Measurements from ENCODE around the gene PGAP2.
"Not testable (repeated sequence)": the region's sequence is repeated elsewhere in the genome, so short reads cannot be mapped to it uniquely, and the experiment has no call there.

Gene PGAP2

DNA sequence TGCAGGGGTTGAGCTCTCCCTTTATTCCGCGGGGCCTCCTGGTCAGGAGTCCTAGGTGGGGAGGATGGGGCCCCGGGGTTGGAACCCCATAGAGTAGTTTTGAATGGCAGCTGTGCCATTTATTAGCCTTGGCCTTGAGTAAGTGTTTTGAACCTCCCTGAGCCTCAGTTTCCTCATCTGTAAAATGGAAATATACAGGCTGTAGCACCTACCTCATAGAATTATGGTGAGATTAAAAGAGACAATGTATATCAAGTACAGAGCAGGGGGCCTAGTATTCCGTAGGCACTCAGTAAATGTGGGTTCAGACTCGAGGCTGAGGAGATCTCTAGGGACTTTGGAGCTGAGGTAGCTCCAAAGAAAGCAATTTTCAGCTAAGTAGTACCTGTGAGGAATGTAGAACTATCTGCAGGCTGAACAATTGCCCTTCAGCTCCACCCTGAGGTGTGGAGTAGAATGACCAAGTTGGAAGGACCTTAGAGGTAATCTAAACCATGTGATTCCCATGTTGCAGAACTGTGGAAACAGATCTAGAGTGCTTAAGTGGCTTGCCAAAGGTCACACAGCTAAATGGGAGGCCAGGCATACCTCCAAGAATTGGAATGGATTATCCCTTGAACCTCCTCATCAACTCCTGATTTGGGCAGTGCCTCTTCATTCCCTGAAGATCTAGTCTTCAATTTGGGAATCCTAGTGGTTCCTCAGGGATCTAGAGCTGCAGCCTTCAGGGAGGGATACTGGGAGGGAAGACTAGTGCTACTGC, 682 bp downstream of the PGAP2 start:
- peak; percentile 58 for DNase-seq

DNA sequence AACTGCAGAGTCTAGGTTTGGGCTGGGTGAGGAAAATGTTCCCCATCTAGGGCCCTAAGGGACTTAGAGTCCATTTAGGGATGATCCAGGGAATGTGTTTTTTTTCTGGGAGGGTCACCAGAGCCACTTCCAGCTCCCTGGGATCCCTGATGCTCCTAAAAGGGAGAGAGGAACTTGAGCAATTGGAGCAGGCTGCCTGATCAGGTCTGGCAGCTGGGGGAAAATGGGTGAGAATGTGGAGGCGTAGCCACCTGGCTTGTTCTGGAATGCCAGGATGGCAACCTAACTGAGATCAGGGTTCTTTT, 1.2 kb downstream of the PGAP2 start:
- DNase-seq = no peak

DNA sequence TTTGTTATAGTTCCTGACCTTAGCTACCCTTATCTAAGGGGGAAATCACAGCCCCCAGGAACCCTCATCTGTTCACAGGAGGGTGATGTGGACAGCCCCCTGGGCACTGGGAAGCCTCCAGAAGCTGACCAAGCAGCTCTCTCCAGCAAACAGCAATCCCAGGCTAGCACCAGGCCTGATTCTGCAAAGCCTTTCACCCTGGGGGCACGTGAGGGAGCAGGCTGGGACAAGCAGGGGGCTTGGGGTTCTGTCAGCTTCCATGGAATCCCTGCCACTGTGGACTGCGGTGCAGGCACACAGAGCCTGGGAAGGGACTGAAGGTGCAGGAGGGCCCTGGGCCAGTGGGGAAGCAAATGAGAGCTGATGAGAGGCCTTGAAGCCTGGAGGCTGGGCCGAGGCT, 2.1 kb downstream of the PGAP2 start:
- DNase-seq = no peak

DNA sequence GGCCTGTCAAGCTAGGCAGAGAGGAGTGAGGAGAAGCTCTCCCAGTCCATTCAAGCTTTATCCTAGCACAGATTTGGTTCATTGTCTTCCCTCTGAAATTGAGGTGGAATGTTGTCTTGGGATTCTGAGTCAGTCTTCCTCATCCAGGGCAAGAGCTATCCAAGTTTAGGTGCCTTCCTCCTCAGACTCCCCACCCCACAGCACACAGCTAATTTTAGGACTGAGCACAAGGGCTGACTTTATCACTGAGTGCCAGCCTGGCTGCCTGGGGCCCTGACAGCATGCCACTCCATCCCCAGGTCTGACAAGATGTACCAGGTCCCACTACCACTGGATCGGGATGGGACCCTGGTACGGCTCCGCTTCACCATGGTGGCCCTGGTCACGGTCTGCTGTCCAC, 2.6 kb downstream of the PGAP2 start:
- no peak for DNase-seq

DNA sequence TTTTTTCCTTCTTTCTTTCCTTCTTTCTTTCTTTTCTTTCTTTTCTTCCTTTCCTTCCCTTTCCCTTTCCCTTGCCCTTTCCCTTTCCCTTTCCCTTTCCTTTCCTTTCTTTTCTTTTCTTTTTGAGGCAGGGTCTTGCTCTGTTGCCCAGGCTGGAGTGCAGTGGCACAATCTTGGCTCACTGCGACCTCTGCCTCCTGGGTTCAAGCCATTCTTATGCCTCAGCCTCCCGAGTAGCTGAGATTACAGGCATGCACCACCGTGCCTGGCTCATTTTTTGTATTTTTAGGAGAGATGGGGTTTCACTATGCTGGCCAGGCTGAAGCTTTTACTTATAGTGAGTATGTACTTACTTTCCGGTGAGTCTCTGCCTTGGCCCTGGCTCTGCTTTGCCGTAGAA, 6.5 kb downstream of the PGAP2 start:
- DNase-seq = not testable (repeated sequence)

DNA sequence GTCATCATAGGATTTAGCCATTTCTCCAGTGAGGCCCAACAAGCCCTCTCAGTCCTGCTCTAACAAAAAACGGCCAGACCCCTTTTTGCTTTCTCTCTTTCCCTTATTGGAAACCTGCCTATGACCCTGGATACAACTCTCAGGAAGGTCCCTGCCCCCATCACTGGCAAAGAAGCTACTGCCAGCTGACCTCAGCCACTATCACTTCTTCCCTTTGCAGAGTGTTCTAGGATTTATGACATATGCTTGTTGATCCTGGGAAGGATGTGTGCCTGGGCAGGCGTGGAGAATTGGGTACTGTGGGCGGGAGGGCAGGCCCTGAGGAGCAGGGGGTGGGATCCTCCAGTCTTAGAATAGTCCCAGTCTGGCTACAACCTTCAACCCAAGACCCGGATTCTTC, 7.5 kb downstream of the PGAP2 start:
- DNase-seq = no peak

DNA sequence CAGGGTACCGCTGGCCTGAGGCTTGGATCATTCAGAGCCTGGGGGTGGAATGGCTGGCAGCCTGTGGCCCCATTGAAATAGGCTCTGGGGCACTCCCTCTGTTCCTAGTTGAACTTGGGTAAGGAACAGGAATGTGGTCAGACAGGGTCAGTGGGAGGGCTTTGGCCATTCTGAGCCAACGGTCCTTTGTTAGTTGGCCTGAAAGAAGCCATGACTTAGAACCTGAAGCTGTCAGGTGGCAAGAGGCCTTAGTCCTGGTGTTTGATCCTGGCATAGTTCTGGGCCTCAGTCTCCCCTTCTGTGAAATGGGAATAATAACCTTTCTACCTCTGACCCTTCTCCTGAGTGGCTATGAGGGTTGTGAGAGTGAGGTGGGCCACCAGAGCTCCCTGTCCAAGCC, 8.3 kb downstream of the PGAP2 start:
- DNase-seq = no peak

DNA sequence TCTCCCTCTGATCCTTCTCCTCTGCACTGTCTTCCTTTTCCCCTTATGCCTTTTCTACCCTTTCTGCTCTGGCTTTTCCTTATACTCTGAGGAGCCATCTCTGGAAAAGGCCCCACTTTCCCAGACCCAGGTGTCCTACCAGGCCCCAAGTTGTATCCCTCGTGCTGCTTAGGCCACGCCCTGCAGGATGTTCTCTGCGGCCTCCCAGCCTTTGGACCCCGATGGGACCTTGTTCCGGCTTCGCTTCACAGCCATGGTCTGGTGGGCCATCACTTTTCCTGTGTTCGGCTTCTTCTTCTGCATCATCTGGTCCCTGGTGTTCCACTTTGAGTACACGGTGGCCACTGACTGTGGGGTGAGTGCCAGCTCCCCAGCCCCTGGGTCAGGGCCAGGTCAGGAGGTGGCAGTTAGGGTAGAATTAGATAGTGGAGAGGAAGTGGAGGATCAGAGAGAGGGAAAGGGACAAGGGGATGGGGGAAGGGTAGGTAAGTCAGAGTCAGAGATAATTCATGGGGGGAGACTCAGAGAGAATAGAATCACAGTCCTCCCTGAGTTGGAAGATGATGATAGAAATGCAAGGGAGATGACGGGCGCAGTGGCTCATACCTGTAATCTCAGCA, 8.9 kb downstream of the PGAP2 start:
- no peak for DNase-seq

DNA sequence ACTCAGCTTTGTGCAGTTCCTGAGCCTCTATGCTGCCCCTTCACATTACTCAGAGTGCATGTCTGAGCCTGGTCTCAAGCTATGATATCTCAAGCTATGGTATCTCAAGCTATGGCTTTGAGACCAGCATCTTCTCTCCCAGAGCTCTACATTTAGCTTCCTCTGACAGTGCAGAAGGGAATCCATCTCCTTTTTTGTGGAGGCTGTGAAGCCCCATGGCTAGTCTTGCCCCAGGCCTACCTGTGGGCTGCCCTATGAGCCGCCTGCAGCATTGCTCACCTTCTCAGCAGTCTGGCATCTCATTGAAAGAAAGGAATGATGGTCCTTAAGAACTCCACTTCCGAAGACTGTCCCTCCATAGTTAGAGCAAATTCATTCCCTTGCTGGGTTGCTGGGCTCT, 12.6 kb downstream of the PGAP2 start:
- no peak for DNase-seq

DNA sequence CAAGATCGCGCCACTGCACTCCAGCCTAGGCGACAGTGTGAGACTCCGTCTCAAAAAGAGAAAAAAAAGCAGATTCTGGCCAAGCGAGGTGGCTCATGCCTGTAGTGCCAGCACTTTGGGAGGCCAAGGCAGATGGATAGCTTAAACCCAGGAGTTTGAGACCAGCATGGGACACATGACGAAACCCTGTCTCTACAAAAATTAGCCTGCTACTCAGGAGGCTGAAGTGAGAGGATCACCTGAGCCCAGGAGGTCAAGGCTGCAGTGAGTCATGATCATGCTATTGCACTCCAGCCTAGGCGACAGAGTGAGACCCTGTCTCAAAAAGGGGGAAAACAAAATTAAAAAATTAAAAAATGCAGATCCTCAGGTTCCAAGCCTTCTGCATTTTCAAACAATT, 14.0 kb downstream of the PGAP2 start:
- DNase-seq = no peak

DNA sequence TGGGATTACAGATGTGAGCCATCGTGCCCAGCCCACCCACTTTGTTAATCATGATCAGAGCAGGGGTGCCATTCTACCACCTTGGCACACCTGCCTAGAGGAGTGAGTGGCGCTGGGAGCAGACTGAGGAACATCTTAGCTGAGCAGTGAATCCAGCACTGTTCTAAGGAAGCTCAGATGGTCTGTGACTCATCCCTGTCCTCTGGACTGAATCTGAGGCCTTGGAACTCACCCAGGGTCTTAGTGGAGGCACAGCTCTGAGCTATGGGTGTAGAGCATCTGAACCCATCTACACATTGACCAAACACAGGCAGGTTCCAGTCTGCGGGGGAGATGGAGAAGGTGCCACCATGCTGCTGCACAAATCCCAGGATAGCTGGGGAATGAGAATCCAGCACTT, 14.9 kb downstream of the PGAP2 start:
- no peak for DNase-seq

DNA sequence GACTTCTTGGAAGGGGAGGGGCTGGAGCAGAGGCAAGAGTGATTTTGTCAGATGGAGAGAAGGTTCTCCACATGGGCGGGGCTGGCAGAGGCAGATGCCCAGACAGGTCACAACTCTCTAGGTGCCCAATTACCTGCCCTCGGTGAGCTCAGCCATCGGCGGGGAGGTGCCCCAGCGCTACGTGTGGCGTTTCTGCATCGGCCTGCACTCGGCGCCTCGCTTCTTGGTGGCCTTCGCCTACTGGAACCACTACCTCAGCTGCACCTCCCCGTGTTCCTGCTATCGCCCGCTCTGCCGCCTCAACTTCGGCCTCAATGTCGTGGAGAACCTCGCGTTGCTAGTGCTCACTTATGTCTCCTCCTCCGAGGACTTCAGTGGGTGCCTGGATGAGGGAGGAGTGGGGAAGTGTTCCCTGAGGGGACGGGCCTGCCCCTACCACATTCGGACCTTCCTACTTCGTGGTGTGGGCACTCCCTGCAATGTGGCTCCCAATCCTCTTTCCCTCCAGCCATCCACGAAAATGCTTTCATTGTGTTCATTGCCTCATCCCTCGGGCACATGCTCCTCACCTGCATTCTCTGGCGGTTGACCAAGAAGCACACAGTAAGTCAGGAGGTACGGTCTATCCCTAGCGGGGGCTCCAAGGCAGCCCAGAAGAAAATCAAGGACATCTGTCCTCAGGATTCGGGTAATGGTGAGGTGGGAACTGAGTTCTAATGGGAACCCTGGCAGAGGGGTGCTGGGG, 15.6 kb downstream of the PGAP2 start:
- DNase-seq = no peak

DNA sequence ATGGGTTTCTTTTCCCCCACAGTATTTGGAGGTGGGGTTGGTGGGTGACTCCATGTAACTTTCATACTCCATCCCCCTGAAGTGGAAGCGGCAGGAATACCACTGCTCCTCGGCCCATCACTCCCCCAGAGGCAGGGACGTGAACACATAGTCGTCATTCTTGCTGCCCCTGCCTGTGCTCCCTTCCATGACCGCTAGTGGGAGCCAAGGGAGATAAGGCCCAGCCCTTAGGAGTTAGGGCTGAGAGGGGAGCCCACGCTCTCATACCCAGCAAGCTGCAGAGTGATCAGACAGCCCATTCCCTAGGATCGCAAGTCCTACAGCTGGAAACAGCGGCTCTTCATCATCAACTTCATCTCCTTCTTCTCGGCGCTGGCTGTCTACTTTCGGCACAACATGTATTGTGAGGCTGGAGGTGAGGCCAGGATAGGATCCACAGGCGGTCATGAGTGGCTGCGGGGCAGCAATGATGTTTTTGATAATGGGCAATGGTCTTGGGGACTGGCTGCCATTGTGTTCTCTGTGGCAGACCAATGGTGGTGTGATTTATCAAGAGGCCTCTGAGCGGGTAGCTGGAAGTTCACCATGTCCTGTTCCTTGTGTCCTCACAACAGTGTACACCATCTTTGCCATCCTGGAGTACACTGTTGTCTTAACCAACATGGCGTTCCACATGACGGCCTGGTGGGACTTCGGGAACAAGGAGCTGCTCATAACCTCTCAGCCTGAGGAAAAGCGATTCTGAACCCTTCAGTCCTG, 16.5 kb downstream of the PGAP2 start:
- no peak for DNase-seq

DNA sequence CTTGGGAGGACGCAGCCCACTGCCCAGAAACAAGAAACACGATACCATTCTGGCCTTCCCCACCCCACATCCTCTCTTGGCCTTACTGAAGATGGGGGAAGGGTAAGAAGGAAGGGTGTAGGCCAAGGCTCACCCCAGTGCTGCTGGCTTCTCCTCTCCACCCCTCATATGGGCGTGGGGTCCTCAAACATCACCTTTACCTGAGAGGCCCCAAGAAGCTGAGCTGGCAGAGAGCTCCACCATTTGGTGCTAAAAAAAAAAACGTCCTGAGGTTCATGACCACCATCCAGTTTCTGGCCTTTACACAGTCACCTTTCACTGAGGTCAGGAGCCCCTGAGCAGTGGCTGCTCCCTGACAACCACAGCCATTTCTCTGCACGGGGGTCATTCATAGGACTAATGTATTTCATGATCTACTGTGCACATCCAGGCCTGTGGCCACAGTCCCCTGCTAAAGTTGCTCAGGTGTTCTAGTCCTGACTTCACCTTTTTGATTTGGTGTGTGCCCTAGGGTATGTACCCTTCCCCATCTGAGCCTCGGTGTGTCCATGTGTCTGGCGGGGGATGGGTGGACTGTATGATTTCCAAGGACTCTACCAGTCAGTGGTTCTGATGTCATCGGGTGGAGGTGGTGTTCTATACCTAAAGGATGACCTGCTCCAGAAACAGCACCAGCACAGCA, 17.3 kb downstream of the PGAP2 start:
- DNase-seq = no peak

DNA sequence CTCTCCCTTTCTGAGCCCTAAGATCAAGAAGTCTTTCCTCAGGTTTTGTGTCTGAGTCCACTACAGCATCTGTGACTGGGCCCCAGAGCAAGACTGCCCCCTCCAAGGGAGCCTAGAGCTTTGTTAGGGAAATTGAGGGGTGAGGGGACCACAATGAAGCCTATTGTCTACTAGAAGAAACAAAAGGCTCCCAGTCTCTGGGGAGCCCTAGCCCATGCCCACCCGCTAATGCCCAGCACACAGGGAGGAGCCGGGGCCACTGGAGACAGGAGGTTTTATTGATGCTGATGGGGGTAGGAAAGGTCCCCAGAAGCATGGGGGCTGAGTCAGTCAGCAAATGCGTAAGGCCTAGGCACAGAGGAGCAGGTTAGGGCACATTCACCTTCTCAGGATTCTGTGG, 18.4 kb downstream of the PGAP2 start:
- no peak for DNase-seq

DNA sequence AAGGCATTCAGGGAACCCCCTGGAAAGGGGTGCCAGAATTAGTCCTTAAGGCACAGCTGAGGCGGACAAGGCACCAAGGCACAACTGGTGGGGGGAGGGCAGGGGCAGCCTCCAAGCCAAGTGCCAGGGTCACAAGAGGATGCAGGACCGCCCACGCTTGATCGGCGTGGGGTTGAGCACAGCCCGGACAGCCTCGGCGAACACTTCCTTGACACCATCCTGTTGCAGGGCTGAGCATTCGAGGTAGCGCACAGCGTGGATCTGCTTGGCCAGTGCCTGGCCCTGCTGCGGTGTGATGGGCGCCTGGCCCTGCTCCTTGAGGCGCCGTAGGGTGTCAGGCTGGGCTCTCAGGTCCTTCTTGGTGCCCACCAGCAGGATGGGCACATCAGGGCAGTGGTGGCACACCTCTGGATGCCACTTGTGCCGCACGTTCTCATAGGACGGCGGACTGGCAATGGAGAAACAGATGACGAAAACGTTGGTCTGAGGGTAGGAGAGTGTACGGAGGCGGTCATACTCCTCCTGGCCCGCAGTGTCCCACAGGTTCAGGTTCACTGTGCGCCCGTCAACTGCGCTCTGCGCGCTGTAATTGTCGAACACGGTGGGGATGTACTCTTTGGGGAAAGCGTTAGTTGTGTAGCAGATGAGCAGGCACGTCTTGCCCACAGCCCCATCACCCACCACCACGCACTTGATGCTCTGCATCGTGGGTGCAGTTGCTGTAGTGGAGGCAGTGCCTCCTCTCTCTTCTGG, 19.2 kb downstream of the PGAP2 start:
- no peak for DNase-seq

DNA sequence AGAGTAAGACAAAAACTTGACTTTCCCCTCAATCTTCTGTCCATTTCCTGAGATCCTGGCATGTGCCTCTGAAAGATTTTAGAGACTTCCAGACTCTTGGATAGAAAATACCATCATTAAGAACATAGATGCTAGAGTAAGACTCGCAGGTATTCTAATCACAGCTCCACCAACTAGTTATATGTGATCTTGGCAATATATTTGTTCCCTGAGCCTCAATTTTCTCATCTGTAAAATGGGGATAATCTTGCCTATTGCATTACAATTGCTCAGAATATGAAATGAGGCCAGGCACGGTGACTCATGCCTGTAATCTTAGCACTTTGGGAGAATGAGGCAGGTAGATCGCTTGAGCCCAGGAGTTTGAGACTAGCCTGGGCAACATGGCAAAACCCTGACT, 21.7 kb downstream of the PGAP2 start:
- DNase-seq = no peak

DNA sequence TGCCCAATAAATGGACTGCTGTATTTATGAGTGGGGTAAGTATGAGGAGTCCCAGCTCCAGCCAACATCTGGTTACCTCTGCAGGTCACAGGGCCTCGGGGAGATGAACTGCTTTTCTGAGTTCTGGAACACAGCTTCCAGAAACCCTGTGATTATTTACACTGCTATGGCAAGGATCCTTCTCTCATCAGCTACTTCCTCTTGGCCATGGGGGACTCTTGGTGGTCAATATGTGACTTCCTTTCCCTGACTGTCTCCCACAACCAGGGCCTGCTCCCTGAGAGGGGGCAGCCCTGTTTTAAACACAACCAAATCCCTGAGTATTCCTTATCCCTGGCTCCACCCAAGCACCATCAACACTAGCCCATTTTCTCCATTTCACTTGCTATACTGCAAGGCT, 22.4 kb downstream of the PGAP2 start:
- DNase-seq = no peak

DNA sequence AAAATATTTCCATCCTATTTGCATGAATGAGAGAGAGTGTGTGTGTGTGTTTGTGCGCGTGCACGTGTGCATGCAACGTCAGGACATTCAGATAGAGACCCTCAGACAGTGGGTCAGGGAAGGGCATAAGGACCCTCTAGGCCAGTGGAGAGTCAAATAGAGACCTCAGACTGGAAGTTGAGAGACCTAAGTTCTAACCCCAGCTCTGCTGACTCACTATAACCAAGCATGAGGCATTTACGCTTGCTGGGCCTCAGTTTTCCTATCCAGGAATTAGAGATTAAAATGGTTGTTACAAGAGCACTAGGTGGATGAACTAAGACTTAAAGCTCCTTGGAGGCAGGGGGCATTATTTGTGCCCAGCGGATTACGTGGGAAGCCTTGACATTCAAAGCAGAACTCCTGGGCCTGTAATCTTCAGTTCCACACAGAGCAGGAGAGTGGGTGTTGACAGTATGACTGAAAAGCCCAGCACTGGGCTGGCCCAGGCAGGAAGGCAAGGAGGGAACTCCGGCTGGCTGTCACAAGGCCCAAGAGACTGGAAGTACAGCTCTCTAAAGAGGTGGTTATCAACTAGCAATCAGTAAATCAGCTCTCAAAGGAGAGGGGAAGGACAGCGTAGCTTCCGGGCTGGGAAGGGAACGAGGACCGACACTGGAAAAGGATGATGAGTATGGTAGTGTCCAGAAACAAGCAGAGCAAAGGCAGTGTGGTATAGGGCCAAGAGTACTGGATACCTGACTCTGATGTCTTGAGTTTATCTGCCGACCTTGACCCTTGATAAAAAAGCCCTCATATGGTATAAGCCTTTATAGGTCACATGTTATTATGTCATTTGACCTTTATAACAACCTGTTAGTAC, 23.2 kb downstream of the PGAP2 start:
- DNase-seq = no peak

DNA sequence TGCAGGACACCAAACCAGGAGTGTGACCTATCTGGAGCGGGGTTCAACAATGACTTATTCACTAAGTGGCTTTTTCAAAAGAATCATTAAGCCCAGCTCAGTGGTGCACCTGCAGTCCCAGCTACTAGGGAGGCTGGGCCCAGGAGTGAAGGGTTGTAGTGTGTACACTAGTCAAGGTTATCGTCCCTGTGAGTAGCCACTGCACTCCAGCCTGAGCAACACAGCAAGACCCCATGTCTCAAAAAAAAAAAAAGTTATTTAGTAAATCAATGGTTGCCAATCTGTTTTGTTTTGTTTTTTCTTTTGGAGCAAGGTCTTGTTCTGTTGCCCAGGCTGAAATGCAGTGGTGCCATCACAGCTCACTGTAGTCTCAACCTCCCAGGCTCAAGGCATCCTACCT, 24.5 kb downstream of the PGAP2 start:
- DNase-seq = no peak

DNA sequence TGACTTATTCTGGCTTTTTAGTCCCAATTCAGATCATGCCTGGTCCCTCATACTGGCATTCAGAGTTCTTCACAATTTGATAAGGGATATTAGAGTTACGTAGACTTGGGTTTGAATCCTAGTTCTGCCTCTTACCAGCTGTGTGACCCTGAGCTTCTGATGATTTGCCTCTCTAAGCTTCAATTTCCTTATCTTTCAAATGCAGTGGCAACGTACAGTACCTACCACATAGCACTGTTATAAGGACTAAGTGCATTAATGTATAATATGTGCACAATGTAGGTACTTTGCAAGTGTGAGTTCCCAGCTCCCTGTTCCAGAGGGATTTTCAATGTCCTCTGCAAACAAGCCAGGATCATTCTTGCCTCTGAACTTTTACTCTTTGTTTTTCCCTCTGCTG, 25.1 kb downstream of the PGAP2 start:
- no peak for DNase-seq

DNA sequence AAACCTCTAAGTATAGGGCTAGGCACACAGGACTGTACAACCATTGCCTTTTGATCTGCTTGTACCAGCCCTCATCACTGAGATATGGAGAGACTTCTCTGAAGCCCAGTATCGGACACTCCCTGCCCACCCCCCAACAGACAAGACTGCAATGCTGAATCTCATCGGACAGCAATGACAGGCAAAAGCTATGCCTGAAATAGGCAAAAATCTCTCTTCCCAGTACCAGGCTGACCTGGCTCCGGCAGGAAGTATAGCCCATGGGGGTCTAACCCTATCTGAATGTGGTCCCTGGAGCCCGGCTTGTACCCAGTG, 25.9 kb downstream of the PGAP2 start:
- no peak for DNase-seq

Measured in kidney glomerular epithelial cell (primary cell).